SJCRH30 (cell line): ENCODE results near the gene GALNT8. TPM values are rescaled to one million over a fixed set of nuclear protein-coding genes. Genes with fewer than 3 reads are reported as not detected.

ENCODE experiments used
- DNase-seq, 2 experiments: peaks; one replicate each; pipeline ENCODE4 v3.0.0-alpha.2; 2015 to 2020
- H3K27ac ChIP-seq: fragments of 250-450 bp; sonication (Bioruptor Pico); 2 replicates; pipeline ENCODE4 v1.5.1; 2020; ENCODE audit warnings: mild to moderate bottlenecking, moderate library complexity
- H3K27me3 ChIP-seq: fragments of 250-450 bp; sonication (Bioruptor Pico); 2 replicates; pipeline ENCODE4 v1.5.1; 2020; ENCODE audit warnings: mild to moderate bottlenecking, moderate library complexity
- H3K36me3 ChIP-seq: fragments of 250-450 bp; sonication (Bioruptor Pico); 2 replicates; pipeline ENCODE4 v1.5.1; 2020; ENCODE audit warnings: mild to moderate bottlenecking, moderate library complexity
- H3K4me1 ChIP-seq: fragments of 250-450 bp; sonication (Bioruptor Pico); 2 replicates; pipeline ENCODE4 v1.5.1; 2020; ENCODE audit warnings: mild to moderate bottlenecking, moderate library complexity
- H3K4me3 ChIP-seq: fragments of 250-450 bp; sonication (Bioruptor Pico); 2 replicates; pipeline ENCODE4 v1.5.1; 2020; ENCODE audit warnings: mild to moderate bottlenecking, moderate library complexity
- H3K9me3 ChIP-seq: fragments of 250-450 bp; sonication (Bioruptor Pico); replicated peaks from 2 replicates; pipeline ENCODE4 v1.5.1; 2020; ENCODE audit warnings: mild to moderate bottlenecking, moderate library complexity
- total RNA-seq: library from RNA; depleted of rRNA; stranded (reverse); fragments of >200 nt; shearing (Covaris generic); gene quantifications from 2 replicates; pipeline ENCODE4 v1.2.3, GENCODE V29; 2014

Gene GALNT8
- total RNA-seq, 1 experiment from 2014 or later, result 0.10 TPM

DNA sequence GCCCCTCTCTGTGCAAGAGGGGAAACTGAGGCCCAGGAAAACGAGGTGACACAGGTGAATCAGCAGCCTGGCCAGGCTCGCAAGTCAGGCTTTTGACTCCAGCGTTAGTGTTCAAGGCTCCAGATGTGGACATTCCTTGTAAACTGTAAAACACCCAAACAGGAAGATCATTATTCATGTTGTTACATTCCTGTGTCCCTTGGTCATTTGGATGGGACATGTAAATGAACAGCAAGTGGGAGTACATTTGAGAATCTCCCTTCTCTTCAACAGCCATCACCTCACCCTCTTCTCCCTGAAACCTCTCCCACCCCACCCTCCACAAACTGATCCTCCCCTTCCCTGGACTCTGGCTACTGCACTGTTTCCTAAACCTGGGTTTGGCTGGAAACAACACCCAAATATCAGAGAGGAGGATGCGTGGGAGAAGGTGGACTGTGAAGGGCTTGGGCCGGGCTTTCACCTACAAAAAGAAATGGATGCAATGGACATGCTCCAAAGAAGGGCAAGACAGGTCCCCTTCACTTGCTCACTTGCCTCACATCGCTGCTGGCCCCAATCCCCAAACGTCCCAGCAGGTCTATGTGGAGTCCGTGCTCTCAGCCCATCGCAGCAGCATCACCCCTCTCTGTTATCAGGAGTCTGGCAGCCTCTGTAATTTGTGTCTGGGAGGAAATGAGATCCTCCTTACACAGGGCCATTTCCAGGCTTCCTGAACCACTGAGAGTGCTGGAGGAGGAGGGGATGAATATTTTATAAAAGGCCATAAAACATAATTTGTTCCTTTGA is 76.7 kb downstream of the GALNT8 start:
- Histone ChIP-seq H3K9me3 (no peaks in the 10 kb centered on the region), H3K4me3 (no peak overlapping the region), H3K27me3 (peaks cover 5% of the 10 kb centered on the region; the same call in 1 of the 2 replicates), H3K27ac (no peak overlapping the region), H3K4me1 (no peaks in the 10 kb centered on the region), H3K36me3 (no peaks in the 10 kb centered on the region)
- DNase-seq, result no peak

- DNase-seq, result no peak
- Histone ChIP-seq H3K27me3 (peaks cover 5% of the 10 kb centered on the region; the same call in 1 of the 2 replicates), H3K4me3 (no peak overlapping the region), H3K27ac (no peak overlapping the region), H3K36me3 (no peaks in the 10 kb centered on the region), H3K4me1 (no peaks in the 10 kb centered on the region), H3K9me3 (no peaks in the 10 kb centered on the region)
These were observed 80.4 kb downstream of the GALNT8 start for GRCh38 chr12:4800555-4800954.

- Histone ChIP-seq H3K4me1 (no peaks in the 10 kb centered on the region), H3K9me3 (no peaks in the 10 kb centered on the region), H3K4me3 (no peak overlapping the region), H3K27me3 (peaks cover 5% of the 10 kb centered on the region; the same call in 1 of the 2 replicates), H3K36me3 (no peaks in the 10 kb centered on the region), H3K27ac (no peak overlapping the region)
- no peak for DNase-seq
These were observed 82.6 kb downstream of the GALNT8 start for GRCh38 chr12:4802841-4803240.

DNA sequence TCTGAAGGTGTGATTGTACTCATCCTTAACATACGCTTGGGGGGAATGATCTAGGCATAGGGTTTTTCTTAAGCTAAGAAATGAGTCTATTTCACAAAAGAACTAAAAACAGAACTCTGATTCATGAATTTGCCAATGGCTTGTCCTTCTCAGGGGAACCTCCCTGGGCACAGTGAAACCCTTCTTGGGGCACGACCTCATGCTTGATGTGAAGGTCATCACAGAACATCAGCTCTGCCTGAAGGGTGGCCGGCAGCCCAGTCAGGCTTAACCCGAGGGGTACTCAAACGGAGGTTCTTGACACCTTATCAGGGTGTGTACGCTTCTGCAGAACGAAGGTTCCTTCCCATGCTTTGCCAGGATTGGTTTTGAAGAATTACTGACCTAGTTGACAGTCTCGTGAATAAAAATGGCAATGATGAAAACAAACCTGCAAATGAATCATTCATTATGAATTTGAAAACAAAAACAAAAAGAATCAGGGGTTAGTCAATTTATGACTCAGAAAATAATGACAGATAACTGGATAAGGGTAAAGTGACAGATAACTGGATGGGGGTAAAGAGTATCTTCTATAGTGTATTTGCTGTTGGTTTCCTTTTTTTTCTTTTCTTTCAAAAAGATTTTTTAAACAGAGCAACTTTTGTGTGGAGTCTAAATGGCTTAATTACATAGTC is 86.4 kb downstream of the GALNT8 start:
- Histone ChIP-seq H3K4me3 (no peak overlapping the region), H3K9me3 (no peaks in the 10 kb centered on the region), H3K36me3 (no peaks in the 10 kb centered on the region), H3K27ac (no peak overlapping the region), H3K4me1 (no peaks in the 10 kb centered on the region), H3K27me3 (no peaks in the 10 kb centered on the region)
- DNase-seq, result no peak

DNA sequence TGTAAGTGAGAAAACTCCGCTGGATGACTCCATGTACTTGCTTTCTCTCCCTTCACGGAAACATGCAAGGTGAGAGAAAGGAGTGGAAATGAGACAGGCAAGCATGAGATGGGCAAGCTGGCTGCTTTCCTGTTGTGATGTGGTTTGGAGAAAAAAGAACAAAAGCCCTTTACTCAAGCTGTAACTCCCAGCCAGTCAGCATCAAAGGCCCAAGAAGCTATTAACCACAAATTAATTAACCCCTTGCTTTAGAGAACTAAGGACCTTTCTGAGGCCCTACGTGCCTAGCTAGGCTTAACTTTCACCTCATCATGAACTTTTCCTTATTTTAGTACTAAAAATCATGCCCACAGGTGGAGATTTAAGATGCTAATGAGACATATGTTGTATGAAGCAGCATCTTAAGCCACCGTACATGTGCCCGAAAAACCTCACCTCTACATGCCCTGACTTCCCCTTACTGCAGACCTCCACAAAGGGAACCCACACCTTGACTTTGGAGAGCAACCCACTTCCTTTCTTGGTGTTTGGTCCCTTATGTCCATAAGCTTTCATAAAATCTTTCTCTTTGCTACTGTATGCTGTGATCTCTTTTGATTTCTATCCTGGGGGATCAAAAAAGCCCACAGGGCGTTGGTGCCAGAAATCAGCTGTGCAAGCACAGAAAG is 87.0 kb downstream of the GALNT8 start:
- H3K4me3 ChIP-seq, result no peak overlapping the region
- no peaks in the 10 kb centered on the region for H3K9me3 ChIP-seq
- no peaks in the 10 kb centered on the region for H3K4me1 ChIP-seq
- H3K27ac ChIP-seq, result no peak overlapping the region
- no peaks in the 10 kb centered on the region for H3K27me3 ChIP-seq
- DNase-seq, result no peak
- H3K36me3 ChIP-seq, result no peaks in the 10 kb centered on the region

GRCh38 chr12:4807813-4808212 is 87.6 kb downstream of the GALNT8 start:
- Histone ChIP-seq H3K27ac (no peak overlapping the region), H3K4me3 (no peak overlapping the region), H3K36me3 (no peaks in the 10 kb centered on the region), H3K9me3 (no peaks in the 10 kb centered on the region), H3K27me3 (no peaks in the 10 kb centered on the region), H3K4me1 (no peaks in the 10 kb centered on the region)
- no peak for DNase-seq

DNA sequence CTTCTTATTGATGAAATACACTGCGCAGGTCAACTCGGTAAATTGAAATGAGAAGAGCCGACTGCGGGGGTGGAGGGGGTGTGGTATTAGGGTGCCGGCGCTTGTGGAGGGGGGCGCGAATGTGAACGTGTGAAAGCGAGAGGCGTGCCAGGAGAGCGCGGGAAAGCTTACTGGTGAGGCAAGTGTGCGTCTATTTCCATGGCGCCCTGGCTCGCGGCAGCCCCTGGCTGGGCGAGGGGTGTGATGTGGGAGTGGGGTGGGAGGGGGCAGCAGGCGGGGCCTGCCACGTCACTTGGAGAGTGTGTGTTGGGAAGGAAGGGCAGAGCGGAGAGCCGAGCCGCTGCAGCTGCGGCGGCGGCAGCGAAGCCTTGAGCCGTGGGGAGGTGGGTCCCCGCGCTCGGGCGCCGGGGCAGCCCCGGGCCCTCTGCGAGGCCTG is 88.8 kb downstream of the GALNT8 start:
- no peak overlapping the region for H3K4me3 ChIP-seq
- H3K27ac ChIP-seq, result no peak overlapping the region
- no peak for DNase-seq
- H3K27me3 ChIP-seq, result 0 out of 2 replicates have a peak, but pooled peaks cover under 1% of the 10 kb centered on the region
- H3K36me3 ChIP-seq, result no peaks in the 10 kb centered on the region
- no peaks in the 10 kb centered on the region for H3K9me3 ChIP-seq
- H3K4me1 ChIP-seq, result no peaks in the 10 kb centered on the region

GRCh38 chr12:4809449-4810218 is 89.4 kb downstream of the GALNT8 start:
- Histone ChIP-seq H3K4me3 (no peak overlapping the region), H3K27me3 (peaks cover 6% of the 10 kb centered on the region; the same call in 1 of the 2 replicates)

GRCh38 chr12:4810219-4810671 is 90.0 kb downstream of the GALNT8 start:
- Histone ChIP-seq H3K9me3 (no peaks in the 10 kb centered on the region), H3K4me1 (no peaks in the 10 kb centered on the region), H3K27ac (no peak overlapping the region), H3K36me3 (no peaks in the 10 kb centered on the region), H3K27me3 (peaks cover 6% of the 10 kb centered on the region; the same call in 1 of the 2 replicates), H3K4me3 (no peak overlapping the region)
- no peak for DNase-seq

More at GRCh38 chr12:4809449-4810218, 89.4 kb downstream of the GALNT8 start:
- no peaks in the 10 kb centered on the region for H3K9me3 ChIP-seq
- no peaks in the 10 kb centered on the region for H3K36me3 ChIP-seq
- no peak overlapping the region for H3K27ac ChIP-seq
- no peaks in the 10 kb centered on the region for H3K4me1 ChIP-seq
- no peak for DNase-seq

DNA sequence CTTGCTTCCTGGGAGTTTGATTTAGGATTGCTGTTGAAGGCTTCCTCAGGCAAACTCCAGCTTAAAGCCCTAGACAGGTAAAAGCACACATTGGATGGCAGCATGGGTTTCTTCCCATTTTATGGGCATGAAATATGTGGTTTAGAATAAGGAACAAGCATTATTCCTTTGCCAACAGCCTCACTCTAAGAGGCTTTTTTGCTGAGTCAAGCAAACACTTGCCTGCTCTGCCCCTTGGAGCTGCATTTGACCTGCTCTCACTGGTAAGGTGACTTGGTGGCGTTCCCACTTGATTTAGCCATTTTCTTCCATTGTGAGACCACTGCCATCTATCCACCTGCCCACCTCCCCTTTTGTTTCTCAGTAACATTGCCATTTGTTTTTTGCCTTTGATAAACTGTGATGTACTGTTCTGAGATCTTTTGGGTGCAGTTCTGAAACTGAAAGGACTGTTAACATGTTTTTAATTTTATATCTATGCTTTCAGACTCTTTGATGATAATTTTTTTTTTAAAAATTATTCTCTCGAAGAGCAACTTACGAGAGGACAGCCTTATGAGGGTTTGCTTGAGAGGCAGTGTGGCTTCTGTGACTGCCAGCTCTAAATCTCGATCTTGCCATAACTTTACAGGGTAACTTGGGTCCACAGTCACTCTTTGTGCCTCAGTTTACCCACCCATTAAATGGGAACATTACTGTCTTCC is 92.6 kb downstream of the GALNT8 start:
- DNase-seq, result no peak
- Histone ChIP-seq H3K36me3 (no peaks in the 10 kb centered on the region), H3K27me3 (peaks cover 6% of the 10 kb centered on the region; the same call in 1 of the 2 replicates), H3K4me3 (no peak overlapping the region), H3K27ac (no peak overlapping the region), H3K9me3 (no peaks in the 10 kb centered on the region), H3K4me1 (no peaks in the 10 kb centered on the region)

- no peak for DNase-seq
- H3K27me3 ChIP-seq, result peaks cover 6% of the 10 kb centered on the region; the same call in 1 of the 2 replicates
These were observed 93.5 kb downstream of the GALNT8 start for GRCh38 chr12:4813741-4814140.

DNA sequence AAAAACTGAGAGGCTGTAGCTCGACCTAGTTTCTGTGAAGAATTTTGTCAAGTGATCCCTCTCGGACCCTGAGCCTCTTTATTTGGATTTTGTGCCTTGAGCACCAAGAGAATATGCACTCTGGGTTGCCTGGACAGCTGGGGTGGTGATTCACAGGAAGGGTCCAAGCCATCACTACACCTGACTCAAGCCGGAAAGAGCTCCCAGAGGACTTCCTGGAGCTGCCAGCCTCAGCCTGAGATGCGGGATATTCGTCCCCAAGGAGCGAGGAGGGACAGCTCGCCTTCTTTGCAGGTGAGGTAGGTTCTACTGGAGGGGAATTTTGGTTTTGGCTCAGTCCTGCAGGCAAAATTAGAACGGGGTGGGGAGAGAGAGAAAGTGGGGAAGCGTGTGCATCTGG is 94.3 kb downstream of the GALNT8 start:
- Histone ChIP-seq H3K27me3 (peaks cover 6% of the 10 kb centered on the region; the same call in 1 of the 2 replicates), H3K4me1 (no peaks in the 10 kb centered on the region), H3K36me3 (no peaks in the 10 kb centered on the region), H3K9me3 (no peaks in the 10 kb centered on the region), H3K4me3 (no peak overlapping the region), H3K27ac (no peak overlapping the region)
- DNase-seq, result no peak

More at GRCh38 chr12:4813741-4814140, 93.5 kb downstream of the GALNT8 start:
- Histone ChIP-seq H3K27ac (no peak overlapping the region), H3K9me3 (no peaks in the 10 kb centered on the region), H3K4me1 (no peaks in the 10 kb centered on the region), H3K4me3 (no peak overlapping the region), H3K36me3 (no peaks in the 10 kb centered on the region)

DNA sequence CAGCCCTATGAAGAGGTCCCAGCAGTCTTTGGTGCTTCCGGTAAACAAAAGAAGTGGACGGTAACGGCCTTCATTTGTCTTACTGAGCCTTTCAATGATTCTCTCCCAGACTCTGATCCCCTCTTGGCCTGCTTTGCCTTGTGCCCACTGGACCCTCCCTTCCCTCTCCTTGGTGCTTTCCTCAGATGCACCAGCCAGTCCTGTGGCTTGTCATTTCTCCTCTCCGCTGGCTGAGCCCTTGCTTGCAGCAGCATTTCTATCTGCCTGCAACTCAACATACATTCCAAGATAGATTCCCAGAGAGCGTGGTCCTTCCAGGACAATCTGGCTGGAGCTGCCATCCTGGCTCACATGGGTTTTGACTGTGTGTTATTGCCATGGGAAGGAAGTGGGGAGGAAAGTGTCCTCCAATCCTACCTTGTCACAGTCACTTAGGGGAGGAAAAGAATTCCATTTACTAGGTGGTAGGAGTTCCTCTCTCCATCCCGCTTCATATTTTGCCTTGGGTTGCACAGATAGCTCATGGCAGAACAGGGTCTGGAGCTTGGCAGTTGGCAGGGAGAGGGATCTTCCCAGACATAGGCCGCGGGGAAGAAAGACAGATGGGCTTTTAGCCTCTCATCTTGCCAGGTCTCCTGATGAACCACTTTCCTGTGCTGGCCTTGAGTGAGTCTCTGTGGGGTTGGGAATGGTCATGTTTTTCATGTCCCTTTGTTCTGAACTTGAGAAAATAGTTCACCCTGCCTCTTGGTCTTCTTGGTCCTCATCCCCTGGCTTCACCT is 96.7 kb downstream of the GALNT8 start:
- Histone ChIP-seq H3K9me3 (no peaks in the 10 kb centered on the region), H3K27me3 (peaks cover 6% of the 10 kb centered on the region; the same call in 1 of the 2 replicates), H3K4me1 (no peaks in the 10 kb centered on the region), H3K27ac (no peak overlapping the region), H3K36me3 (no peaks in the 10 kb centered on the region), H3K4me3 (no peak overlapping the region)
- no peak for DNase-seq
